GM21360 (cell line): ENCODE results near the gene ZNF189.
A peak's percentile ranks its signal among the peaks of the same experiment; 100 is the strongest.

Experiments used
- ATAC-seq: cut with Tn5 transposase; IDR thresholded peaks from one replicate; pipeline ENCODE4 v1.9.1; 2021; ENCODE audit warnings: mild to moderate bottlenecking, moderate library complexity; ENCODE audit not compliant: unreplicated experiment

ZNF189 gene

GRCh38 chr9:101398068-101398929, at the start of gene ZNF189, which contains the start of gene MRPL50:
TSS of gene ZNF189 (plus strand) at chr9:101398851. CDS start at chr9:101399157, 306 bp downstream.
TSS of gene MRPL50 (minus strand) at chr9:101398618. CDS start at chr9:101398592, 26 bp downstream.
- ATAC-seq = peak; percentile 99

- ATAC-seq = no peak
Measured at GRCh38 chr9:101350285-101350684, 48.4 kb upstream of the ZNF189 start.

- ATAC-seq = no peak
Measured at GRCh38 chr9:101352892-101353463, 45.7 kb upstream of the ZNF189 start.

- no peak for ATAC-seq
Measured at GRCh38 chr9:101353683-101354082, 45.0 kb upstream of the ZNF189 start.

GRCh38 chr9:101354143-101354764, 44.4 kb upstream of the ZNF189 start:
- ATAC-seq = no peak

GRCh38 chr9:101354765-101355708, 43.6 kb upstream of the ZNF189 start:
- no peak for ATAC-seq

- no peak for ATAC-seq
Measured at GRCh38 chr9:101356619-101357018, 42.0 kb upstream of the ZNF189 start.

GRCh38 chr9:101359679-101360078, 39.0 kb upstream of the ZNF189 start:
- ATAC-seq = no peak

GRCh38 chr9:101360647-101361046, 38.0 kb upstream of the ZNF189 start:
- no peak for ATAC-seq

GRCh38 chr9:101362450-101362849, 36.2 kb upstream of the ZNF189 start:
- no peak for ATAC-seq

GRCh38 chr9:101365181-101365580, 33.5 kb upstream of the ZNF189 start:
- ATAC-seq = no peak

- no peak for ATAC-seq
Measured at GRCh38 chr9:101366038-101366756, 32.5 kb upstream of the ZNF189 start.

GRCh38 chr9:101367323-101367722, 31.3 kb upstream of the ZNF189 start:
- ATAC-seq = no peak

- ATAC-seq = no peak
Measured at GRCh38 chr9:101369286-101369685, 29.4 kb upstream of the ZNF189 start.

- no peak for ATAC-seq
Measured at GRCh38 chr9:101369884-101370531, 28.6 kb upstream of the ZNF189 start.

- ATAC-seq = no peak
Measured at GRCh38 chr9:101371813-101372212, 26.8 kb upstream of the ZNF189 start.

- no peak for ATAC-seq
Measured at GRCh38 chr9:101372327-101373118, 26.1 kb upstream of the ZNF189 start.

- no peak for ATAC-seq
Measured at GRCh38 chr9:101375546-101375945, 23.1 kb upstream of the ZNF189 start.
